Small intestine (tissue), 7 donors: ENCODE measurements around the gene SFXN5. TPM values are rescaled to one million over a fixed set of nuclear protein-coding genes. Genes with fewer than 3 reads are reported as not detected.

Experiments used
- DNase-seq, 2 donors: peaks; one replicate each; pipeline versions ENCODE4 v3.0.0 to v3.0.0-alpha.2; 2013
- FAIRE-seq: peaks from 2 replicates; lab custom pipeline; 2012; peaks lifted over from hg19 to GRCh38; lab: Jason Lieb, UNC
- H3K27ac ChIP-seq, 3 donors: one replicate each; pipeline ENCODE4 v1.5.1; 2013; ENCODE audit warnings: low read length in 2 of 3, mild to moderate bottlenecking in 2 of 3, control low read depth in 1 of 3, inconsistent platforms in 1 of 3, low read depth in 1 of 3, moderate library complexity in 1 of 3
- H3K27me3 ChIP-seq, 3 donors: one replicate each; pipeline ENCODE4 v1.6.1; 2013; ENCODE audit warnings: low read length in 3 of 3, inconsistent platforms in 1 of 3; ENCODE audit not compliant: control insufficient read depth in 3 of 3, insufficient read depth in 3 of 3
- H3K36me3 ChIP-seq, 3 donors: one replicate each; pipeline ENCODE4 v1.6.1; 2013; ENCODE audit warnings: low read length in 3 of 3, inconsistent platforms in 1 of 3, low read depth in 1 of 3, mild to moderate bottlenecking in 1 of 3, moderate library complexity in 1 of 3; ENCODE audit not compliant: control insufficient read depth in 3 of 3, insufficient read depth in 2 of 3
- H3K4me1 ChIP-seq, 3 donors: one replicate each; pipeline ENCODE4 v1.6.1; 2013; ENCODE audit warnings: low read length in 2 of 3, inconsistent platforms in 1 of 3, low read depth in 1 of 3, mild to moderate bottlenecking in 1 of 3, moderate library complexity in 1 of 3; ENCODE audit not compliant: control insufficient read depth in 3 of 3, insufficient read depth in 2 of 3
- H3K4me3 ChIP-seq, 3 donors: one replicate each; pipeline ENCODE4 v1.5.1; 2013; ENCODE audit warnings: low read length in 3 of 3, control low read depth in 1 of 3, inconsistent platforms in 1 of 3, low read depth in 1 of 3, mild to moderate bottlenecking in 1 of 3, moderate library complexity in 1 of 3
- H3K9me3 ChIP-seq, 2 donors: one replicate each; pipeline ENCODE4 v1.6.1; 2013; ENCODE audit warnings: low read depth in 1 of 2, low read length in 1 of 2; ENCODE audit not compliant: control insufficient read depth in 2 of 2, insufficient read depth in 1 of 2
- WGBS, 3 donors: extraction: QIAGEN DNeasy Blood & Tissue Kit; methylation state at CpG; one replicate each; pipeline ENCODE4 v1.1.7; 2013; 5-methylcytosine and 5-hydroxymethylcytosine counted together
- polyA plus RNA-seq, 4 donors: library from polyadenylated mRNA; stranded (reverse) in 3 of 4; unstranded in 1 of 4; fragments of 200-250 nt in 3 of 4; fragments of 120-200 nt in 1 of 4; gene quantifications; one replicate each; pipeline versions ENCODE4 v1.2.1 to v1.2.3, GENCODE V29; 2013
- donor health status: healthy with polysubstance abuse.
- donor health status: control.
- donor health status: control.
- donor health status: Bipolar disorder and iron deficiency.
- donor health status: healthy.

SFXN5 gene
- polyA plus RNA-seq, 4 donors = 5.4 to 28.5 (median 9.8) TPM

DNA sequence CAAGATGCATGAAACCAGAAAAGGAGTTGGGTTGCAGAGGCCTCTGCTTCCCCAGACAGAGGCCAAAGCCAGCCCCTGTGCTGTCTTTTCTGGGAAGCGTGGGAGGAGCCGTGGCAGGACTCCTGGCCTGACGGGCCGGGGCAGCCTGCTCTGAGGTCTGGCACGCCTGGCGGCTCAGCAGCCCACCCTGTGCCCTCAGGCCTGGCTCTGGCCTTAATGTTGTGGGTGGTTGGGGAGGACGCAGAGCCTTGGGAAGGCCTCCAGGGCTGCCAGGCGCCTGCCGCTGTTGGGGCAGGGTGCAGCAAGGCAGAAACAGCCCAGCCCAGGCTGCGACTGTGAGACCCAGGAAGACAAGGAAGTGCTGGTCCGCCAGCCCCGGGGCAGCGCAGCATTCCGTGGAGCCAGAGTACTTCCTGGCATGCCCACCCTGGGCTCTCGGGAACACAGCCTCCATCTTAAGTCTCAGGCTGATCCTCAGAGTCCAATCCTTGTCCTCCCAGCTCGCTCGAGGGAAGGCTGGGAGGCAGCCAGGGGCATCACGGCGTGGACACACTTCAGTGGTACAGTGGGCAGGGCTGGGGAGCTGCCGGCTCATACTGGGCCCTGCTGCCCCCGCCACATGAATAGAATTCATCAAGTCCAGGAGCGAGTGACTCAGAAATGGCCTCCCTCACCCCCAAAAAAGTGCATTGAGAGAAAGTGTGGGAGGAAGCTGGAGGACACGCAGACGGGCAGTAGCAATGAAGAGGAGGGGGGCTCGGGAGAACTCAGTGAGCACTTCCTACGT, 81.5 kb downstream of the SFXN5 start:
- H3K36me3 ChIP-seq = peaks cover 0 to 48% (median 2%) of the 10 kb centered on the region in 3 donors
- peaks cover 0 to 9% (median 0%) of the 10 kb centered on the region in 3 donors for H3K4me1 ChIP-seq
- no peaks in the 10 kb centered on the region for H3K9me3 ChIP-seq
- no peaks in the 10 kb centered on the region for H3K27me3 ChIP-seq
- WGBS, 3 donors = 87 to 95% (median 95%) methylated on average over 26 of the region's 26 CpGs
- peak overlapping the region in 1 of 3 donors; percentile 9 for H3K27ac ChIP-seq
- FAIRE-seq (no peak), DNase-seq (no peak)
- no peak overlapping the region for H3K4me3 ChIP-seq

DNA sequence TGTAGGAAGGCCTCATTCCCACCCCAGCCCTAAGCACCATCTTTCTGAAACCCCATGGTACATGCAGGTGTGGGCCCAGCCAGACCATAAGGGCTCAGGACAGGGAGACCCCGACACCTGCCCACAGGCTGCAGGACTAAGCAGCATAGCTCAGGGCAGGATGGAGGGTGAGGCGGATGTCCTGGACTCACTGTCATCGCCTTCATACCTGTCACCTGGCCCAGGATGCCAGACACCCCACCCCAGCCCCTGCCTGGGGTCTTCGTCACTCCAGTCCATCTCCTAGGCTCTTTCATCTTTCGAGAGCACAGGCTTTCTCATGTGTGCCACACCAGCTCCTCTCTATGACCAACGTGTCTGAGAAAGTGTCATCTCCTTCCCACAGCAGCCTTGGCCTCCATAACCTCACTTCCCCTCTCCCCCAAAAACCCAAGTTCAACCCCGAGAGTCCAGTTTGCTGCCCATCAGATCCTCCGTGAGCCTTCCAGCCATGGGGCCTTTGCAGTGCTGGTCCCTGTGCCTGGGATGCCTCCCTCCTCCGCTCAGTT, 82.7 kb downstream of the SFXN5 start:
- no peak for DNase-seq
- no peaks in the 10 kb centered on the region for H3K9me3 ChIP-seq
- 90 to 95% (median 93%) methylated on average over 9 of the region's 9 CpGs for WGBS, 3 donors
- no peak overlapping the region for H3K4me3 ChIP-seq
- H3K36me3 ChIP-seq = peaks cover 0 to 50% (median 2%) of the 10 kb centered on the region in 3 donors
- no peak overlapping the region for H3K27ac ChIP-seq
- peaks cover 0 to 17% (median 0%) of the 10 kb centered on the region in 3 donors for H3K4me1 ChIP-seq
- FAIRE-seq = no peak
- no peaks in the 10 kb centered on the region for H3K27me3 ChIP-seq

DNA sequence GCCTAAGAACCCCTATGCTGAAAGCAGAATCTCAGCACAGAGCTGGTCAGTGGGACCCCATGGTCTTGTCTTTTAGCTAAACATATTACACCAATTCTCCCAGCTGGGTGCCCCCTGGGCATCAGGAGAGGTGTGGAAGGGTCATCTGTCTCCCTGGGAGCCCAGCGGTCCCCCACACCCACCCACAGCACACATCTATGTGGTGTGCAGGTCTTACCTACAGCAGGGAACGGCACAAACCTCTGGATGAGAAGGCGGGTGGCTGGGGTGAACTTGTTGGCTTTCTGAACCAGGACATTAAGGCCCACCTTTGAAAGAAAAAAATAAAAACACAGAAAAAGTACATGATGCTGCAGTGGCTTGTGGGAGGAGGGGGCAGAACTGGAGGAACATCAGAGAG, 83.5 kb downstream of the SFXN5 start:
- peaks cover 0 to 55% (median 2%) of the 10 kb centered on the region in 3 donors for H3K36me3 ChIP-seq
- H3K9me3 ChIP-seq = no peaks in the 10 kb centered on the region
- no peak overlapping the region for H3K27ac ChIP-seq
- FAIRE-seq (no peak), DNase-seq (no peak)
- no peaks in the 10 kb centered on the region for H3K27me3 ChIP-seq
- no peak overlapping the region for H3K4me3 ChIP-seq
- 88 to 98% (median 92%) methylated on average over 3 of the region's 3 CpGs for WGBS, 3 donors
- peaks cover 0 to 24% (median 0%) of the 10 kb centered on the region in 3 donors for H3K4me1 ChIP-seq

DNA sequence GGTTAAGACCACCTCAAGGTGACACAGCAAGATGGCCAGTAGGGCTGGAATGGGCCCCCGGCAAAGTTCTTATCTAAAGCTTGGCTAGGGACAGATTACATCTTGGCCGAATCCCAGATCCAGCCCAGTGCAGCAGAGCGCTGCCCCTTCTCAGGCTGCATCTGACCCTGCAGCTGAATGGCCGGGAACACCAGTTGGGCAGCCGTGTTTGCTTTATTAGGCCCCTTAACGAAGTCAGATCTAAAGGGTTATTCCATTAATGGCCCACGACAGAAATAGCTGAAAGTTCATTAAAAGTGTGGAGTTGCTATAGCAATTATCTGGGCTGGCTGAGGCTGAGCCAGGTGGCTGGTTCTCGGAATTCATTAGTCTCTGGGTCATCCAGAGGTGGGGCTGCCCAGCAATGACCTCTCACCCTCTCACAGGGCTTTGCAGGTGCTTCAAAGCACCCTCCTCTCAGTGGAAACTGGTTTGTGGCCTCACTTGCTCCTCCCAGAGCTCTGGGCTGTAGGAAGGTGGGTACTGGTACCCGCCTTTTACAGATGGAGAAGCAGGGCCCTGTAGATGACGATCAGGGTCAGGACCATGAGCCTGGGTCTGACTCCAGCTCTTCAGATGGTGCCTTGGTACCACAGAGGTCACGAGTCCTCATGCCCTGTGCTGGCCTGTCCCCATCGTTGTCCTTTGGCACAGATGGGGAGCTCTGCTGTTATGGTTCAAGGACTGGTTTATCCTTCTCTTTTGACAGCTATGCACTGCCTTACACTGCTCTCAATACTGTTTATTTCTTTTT, 85.4 kb downstream of the SFXN5 start:
- Histone ChIP-seq H3K9me3 (no peaks in the 10 kb centered on the region), H3K4me3 (no peak overlapping the region), H3K4me1 (peaks cover 0 to 26% (median 0%) of the 10 kb centered on the region in 3 donors), H3K27ac (no peak overlapping the region), H3K36me3 (peaks cover 0 to 56% (median 2%) of the 10 kb centered on the region in 3 donors), H3K27me3 (no peaks in the 10 kb centered on the region)
- no peak for FAIRE-seq
- peak; percentile 4 to 15 for DNase-seq
- WGBS, 3 donors = 35 to 67% (median 53%) methylated on average over 12 of the region's 12 CpGs

DNA sequence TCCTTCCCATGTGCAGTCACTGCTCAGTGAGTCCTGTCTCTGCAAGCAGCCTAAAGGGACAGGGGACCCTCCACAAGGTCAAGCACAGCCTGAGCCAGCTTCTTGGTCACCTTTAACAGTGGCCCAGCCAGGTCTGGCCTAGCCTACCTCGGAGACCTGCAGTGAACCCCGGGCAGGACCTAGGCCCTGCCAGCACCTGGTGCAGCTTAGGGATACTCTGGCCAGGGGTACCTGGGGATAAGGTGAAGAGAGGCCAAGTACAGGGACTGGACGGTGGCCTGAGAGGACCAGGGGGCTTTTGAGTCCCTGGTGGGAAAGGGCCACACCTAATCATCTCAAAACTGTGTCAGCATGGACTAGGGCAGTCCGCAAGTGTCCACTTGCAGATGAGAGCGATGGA, 86.4 kb downstream of the SFXN5 start:
- 89 to 96% (median 91%) methylated on average over 5 of the region's 5 CpGs for WGBS, 3 donors
- no peaks in the 10 kb centered on the region for H3K27me3 ChIP-seq
- FAIRE-seq (no peak), DNase-seq (no peak)
- peaks cover 0 to 49% (median 2%) of the 10 kb centered on the region in 3 donors for H3K36me3 ChIP-seq
- H3K4me1 ChIP-seq = peaks cover 0 to 26% (median 0%) of the 10 kb centered on the region in 3 donors
- no peak overlapping the region for H3K27ac ChIP-seq
- H3K9me3 ChIP-seq = no peaks in the 10 kb centered on the region
- H3K4me3 ChIP-seq = no peak overlapping the region

DNA sequence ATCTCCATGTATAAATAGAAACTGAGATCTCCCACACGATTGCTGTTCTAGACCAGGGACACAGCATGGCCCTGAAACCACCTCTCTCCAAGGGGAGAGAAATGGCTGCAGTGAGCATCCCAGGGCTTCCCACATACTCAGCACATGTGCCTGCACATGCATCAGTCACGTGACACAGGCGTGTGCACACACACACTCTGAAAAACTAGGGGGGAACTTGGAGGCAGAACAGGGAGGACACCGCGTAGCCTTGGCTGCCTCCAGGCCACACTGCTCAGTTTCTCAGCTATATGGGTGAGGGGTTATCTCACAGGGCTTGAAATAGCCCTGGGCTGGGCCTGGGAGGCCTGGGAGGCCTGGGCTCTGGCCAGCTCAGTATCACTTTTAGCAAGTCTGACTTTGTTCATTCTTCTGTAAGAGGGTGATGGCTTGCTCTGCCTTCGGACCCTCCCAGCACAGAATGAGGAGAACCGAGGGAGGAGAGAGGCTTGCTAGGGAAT, 87.3 kb downstream of the SFXN5 start:
- WGBS, 3 donors = 83 to 88% (median 86%) methylated on average over 7 of the region's 7 CpGs
- H3K27ac ChIP-seq = no peak overlapping the region
- FAIRE-seq (no peak), DNase-seq (peak in 1 of 2 donors; percentile 12)
- peaks cover 0 to 26% (median 0%) of the 10 kb centered on the region in 3 donors for H3K4me1 ChIP-seq
- no peaks in the 10 kb centered on the region for H3K27me3 ChIP-seq
- peaks cover 0 to 41% (median 2%) of the 10 kb centered on the region in 3 donors for H3K36me3 ChIP-seq
- no peaks in the 10 kb centered on the region for H3K9me3 ChIP-seq
- H3K4me3 ChIP-seq = no peak overlapping the region

DNA sequence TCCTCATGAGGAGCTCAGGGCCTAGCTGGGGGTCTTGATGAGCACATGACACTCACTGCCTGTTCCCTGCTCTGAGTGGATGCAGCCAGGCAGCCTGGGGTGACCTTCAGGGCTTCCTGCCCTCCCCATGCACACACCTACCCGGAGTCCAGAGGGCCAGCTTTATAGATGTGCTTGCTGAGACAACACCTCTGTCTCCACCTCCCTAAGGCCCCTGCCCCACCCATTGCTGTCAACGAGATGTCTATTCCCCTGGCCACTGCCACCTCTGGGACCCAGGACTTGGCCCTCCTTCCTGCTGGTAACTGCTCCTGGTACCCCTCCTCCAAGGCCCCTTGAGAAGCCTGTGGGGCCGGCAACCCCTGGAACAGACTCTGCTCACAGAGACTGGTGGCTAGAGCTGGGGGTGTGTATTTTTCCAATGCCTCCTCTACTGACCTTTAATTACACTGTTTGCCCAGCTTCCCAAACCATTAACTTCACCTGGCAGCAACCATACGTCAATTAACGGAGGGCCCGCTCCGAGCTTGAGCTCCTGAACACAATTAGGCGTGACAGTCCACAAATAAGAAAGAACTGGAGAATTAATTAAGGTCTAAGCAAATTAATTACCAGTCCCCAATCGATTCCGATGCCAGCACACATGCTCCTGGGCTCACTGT, 87.9 kb downstream of the SFXN5 start:
- peaks cover 0 to 26% (median 0%) of the 10 kb centered on the region in 3 donors for H3K4me1 ChIP-seq
- H3K27ac ChIP-seq = peak overlapping the region in 1 of 3 donors; percentile 33
- peak; percentile 44 to 63 for DNase-seq
- H3K4me3 ChIP-seq = no peak overlapping the region
- H3K27me3 ChIP-seq = no peaks in the 10 kb centered on the region
- H3K36me3 ChIP-seq = peaks cover 0 to 37% (median 2%) of the 10 kb centered on the region in 3 donors
- no peaks in the 10 kb centered on the region for H3K9me3 ChIP-seq
- WGBS, 3 donors = 41 to 76% (median 49%) methylated on average over 10 of the region's 10 CpGs
- no peak for FAIRE-seq
